Measurements from ENCODE around the gene PRKG2. TPM values are rescaled to one million over a fixed set of nuclear protein-coding genes. Genes with fewer than 3 reads are reported as not detected.

The PRKG2 gene
- polyA plus RNA-seq, 1 of the 3 experiments (the other 2 are of a cell fraction): not detected

GRCh38 chr4:81165861-81166430 is 49.1 kb downstream of the PRKG2 start:
- no peaks in the 10 kb centered on the region for H3K9me3 ChIP-seq
- no peak overlapping the region for H2AFZ ChIP-seq (ENCODE audit: low read depth)
- H3K9me2 ChIP-seq: no peaks in the 10 kb centered on the region
- POLR2A ChIA-PET: no interaction called here
- 10% methylated on average over 1 of the region's 1 CpG for WGBS (ENCODE audit: low lambda C conversion rate)
- H3K36me3 ChIP-seq (replicated peaks in 1 of 2; ENCODE audit: control insufficient read depth in 1 of 2, insufficient read depth in 2 of 2, low read length in 1 of 2): no peaks in the 10 kb centered on the region
- no peaks in the 10 kb centered on the region; a peak in 1 of 4 replicates for H3K4me1 ChIP-seq (ENCODE audit: control insufficient read depth in 1 of 2, insufficient read depth in 2 of 2, low read depth in 1 of 2, low read length in 1 of 2)
- H3K4me2 ChIP-seq: no peak overlapping the region
- no peaks in the 10 kb centered on the region for H3K27me3 ChIP-seq (ENCODE audit: insufficient read depth)
- H3K27ac ChIP-seq (ENCODE audit: low read depth in 2 of 2, low read length in 1 of 2): no peak overlapping the region
- H4K20me1 ChIP-seq (ENCODE audit: insufficient read depth): no peaks in the 10 kb centered on the region
- no peak overlapping the region for H3K9ac ChIP-seq
- TF ChIP-seq MEF2A (IDR thresholded peaks at IDR 0.05; ENCODE audit: borderline replicate concordance, low read depth) (no peak), RAD21 (IDR thresholded peaks at IDR 0.05; ENCODE audit: low read length) (no peak), EP300 (IDR thresholded peaks at IDR 0.05; ENCODE audit: borderline replicate concordance in 1 of 2, low read depth in 1 of 2, low read length in 1 of 2) (no peak), RFX5 (IDR thresholded peaks at IDR 0.05; ENCODE audit: low read length) (no peak), GATA2 (CRISPR knock-in tag; IDR thresholded peaks at IDR 0.05) (no peak)
- TF ChIP-seq, protein P1, sequence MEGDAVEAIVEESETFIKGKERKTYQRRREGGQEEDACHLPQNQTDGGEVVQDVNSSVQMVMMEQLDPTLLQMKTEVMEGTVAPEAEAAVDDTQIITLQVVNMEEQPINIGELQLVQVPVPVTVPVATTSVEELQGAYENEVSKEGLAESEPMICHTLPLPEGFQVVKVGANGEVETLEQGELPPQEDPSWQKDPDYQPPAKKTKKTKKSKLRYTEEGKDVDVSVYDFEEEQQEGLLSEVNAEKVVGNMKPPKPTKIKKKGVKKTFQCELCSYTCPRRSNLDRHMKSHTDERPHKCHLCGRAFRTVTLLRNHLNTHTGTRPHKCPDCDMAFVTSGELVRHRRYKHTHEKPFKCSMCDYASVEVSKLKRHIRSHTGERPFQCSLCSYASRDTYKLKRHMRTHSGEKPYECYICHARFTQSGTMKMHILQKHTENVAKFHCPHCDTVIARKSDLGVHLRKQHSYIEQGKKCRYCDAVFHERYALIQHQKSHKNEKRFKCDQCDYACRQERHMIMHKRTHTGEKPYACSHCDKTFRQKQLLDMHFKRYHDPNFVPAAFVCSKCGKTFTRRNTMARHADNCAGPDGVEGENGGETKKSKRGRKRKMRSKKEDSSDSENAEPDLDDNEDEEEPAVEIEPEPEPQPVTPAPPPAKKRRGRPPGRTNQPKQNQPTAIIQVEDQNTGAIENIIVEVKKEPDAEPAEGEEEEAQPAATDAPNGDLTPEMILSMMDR (IDR thresholded peaks at IDR 0.05): no peak
- no peaks in the 10 kb centered on the region for H3K79me2 ChIP-seq (ENCODE audit: insufficient read depth)
- H3F3A ChIP-seq (replicated peaks; ENCODE audit: insufficient read depth): no peaks in the 10 kb centered on the region
- no peak for DNase-seq
- H3K4me3 ChIP-seq (ENCODE audit: low read depth in 2 of 2, low read length in 1 of 2): no peak overlapping the region
- CTCF ChIA-PET: no interaction called here

DNA sequence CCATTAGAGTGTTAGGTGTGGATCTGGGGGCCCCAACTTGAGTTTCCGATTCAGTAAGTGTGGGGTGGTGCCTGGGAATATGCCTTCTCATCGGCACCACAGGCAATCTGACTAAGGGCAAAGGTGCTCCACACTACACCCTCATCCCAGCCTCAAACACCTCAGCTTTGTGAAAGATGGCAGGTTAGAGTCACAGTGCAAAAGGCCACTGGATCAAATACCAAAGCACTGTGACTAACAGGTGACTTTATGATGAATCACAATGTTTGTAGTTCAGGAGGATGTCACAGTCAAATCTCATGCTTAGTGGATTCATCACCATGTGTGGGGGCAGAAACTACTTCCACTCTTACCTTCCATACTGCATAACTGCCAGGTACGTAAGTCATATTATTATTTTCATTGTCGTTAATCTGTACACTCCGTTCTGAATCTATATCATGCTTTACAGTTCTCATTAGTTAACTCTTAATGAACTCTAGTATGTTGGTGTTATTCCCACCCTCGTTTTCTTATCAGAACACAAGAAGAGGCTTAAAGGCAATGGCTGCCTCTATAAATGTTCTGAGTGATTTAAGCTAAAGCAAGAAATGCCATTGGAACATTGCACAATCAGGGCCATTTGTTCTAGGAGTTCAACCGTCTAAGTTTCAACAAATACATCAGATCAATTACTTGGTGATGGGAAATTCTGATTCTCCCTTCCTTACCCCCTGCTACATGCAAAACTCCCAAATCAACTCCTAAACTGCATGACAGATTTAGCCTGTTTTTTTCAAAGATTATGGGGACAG is 50.2 kb downstream of the PRKG2 start:
- Histone ChIP-seq H3K4me2 (no peak overlapping the region), H3K36me3 (replicated peaks in 1 of 2; ENCODE audit: control insufficient read depth in 1 of 2, insufficient read depth in 2 of 2, low read length in 1 of 2) (no peaks in the 10 kb centered on the region), H3K9ac (no peak overlapping the region), H4K20me1 (ENCODE audit: insufficient read depth) (no peaks in the 10 kb centered on the region), H3K9me3 (no peaks in the 10 kb centered on the region), H3K79me2 (ENCODE audit: insufficient read depth) (no peaks in the 10 kb centered on the region), H3K4me3 (ENCODE audit: low read depth in 2 of 2, low read length in 1 of 2) (no peak overlapping the region), H3K27ac (ENCODE audit: low read depth in 2 of 2, low read length in 1 of 2) (no peak overlapping the region), H3K27me3 (ENCODE audit: insufficient read depth) (no peaks in the 10 kb centered on the region), H3K9me2 (no peaks in the 10 kb centered on the region), H3F3A (replicated peaks; ENCODE audit: insufficient read depth) (no peaks in the 10 kb centered on the region), H3K4me1 (ENCODE audit: control insufficient read depth in 1 of 2, insufficient read depth in 2 of 2, low read depth in 1 of 2, low read length in 1 of 2) (no peaks in the 10 kb centered on the region; a peak in 1 of 4 replicates), H2AFZ (ENCODE audit: low read depth) (no peak overlapping the region)
- CTCF ChIA-PET: no interaction called here
- no peak for DNase-seq
- POLR2A ChIA-PET: no interaction called here
- TF ChIP-seq, protein P1 (IDR thresholded peaks at IDR 0.05): no peak
- no peak for TF ChIP-seq POLR2AphosphoS5 (IDR thresholded peaks at IDR 0.05; ENCODE audit: low read depth, low read length)
- no peak for TF ChIP-seq SMC3 (IDR thresholded peaks at IDR 0.05; ENCODE audit: low read depth, low read length)
- TF ChIP-seq TAF1 (IDR thresholded peaks at IDR 0.05; ENCODE audit: borderline replicate concordance, low read depth, low read length): no peak
- no peak for TF ChIP-seq FOXM1 (IDR thresholded peaks at IDR 0.05; ENCODE audit: low read depth)
- TF ChIP-seq USF1 (IDR thresholded peaks at IDR 0.05; ENCODE audit: borderline replicate concordance, low read depth): no peak
- TF ChIP-seq RXRA (IDR thresholded peaks at IDR 0.05; ENCODE audit: borderline replicate concordance, low read depth): no peak
- TF ChIP-seq, protein P2, sequence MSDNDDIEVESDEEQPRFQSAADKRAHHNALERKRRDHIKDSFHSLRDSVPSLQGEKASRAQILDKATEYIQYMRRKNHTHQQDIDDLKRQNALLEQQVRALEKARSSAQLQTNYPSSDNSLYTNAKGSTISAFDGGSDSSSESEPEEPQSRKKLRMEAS (IDR thresholded peaks at IDR 0.05; ENCODE audit: low read depth): no peak
- 0 out of 2 replicates have a peak, but pooled peaks have one; percentile 10 for TF ChIP-seq FOSL2 (IDR thresholded peaks at IDR 0.05; ENCODE audit: borderline replicate concordance, low read depth)
- WGBS (ENCODE audit: low lambda C conversion rate): 10% methylated on average over 7 of the region's 7 CpGs
